CD4-positive, alpha-beta T cell (primary cell): ENCODE data around the gene AHDC1. TPM values are rescaled to one million over a fixed set of nuclear protein-coding genes. Genes with fewer than 3 reads are reported as not detected.

ENCODE experiments used
- ATAC-seq: fragments of 200-7000 bp; cut with Tn5 transposase; one replicate; pipeline ENCODE4 v1.10.0; 2022; ENCODE audit warnings: mild to moderate bottlenecking; ENCODE audit not compliant: poor library complexity
- CTCF ChIA-PET: fragments of 350-600 bp; sonication (Branson Sonifier 250); formaldehyde crosslinking; loops from one replicate; lab custom pipeline; 2021; ENCODE audit warnings: antibody characterized with exemption, inconsistent platforms; lab: Charles Lee
- POLR2A ChIA-PET: fragments of 350-600 bp; sonication (Branson Sonifier 250); formaldehyde crosslinking; loops from one replicate; lab custom pipeline; 2021; ENCODE audit warnings: antibody characterized with exemption, inconsistent platforms; lab: Charles Lee
- DNase-seq, 14 experiments: peaks; one replicate each; pipeline ENCODE4 v3.0.0-alpha.2; 2013 to 2020; ENCODE audit warnings: mixed read lengths in 2 of 14
- H3K27ac ChIP-seq, 2 donors: one replicate each; pipeline versions ENCODE4 v1.5.1 to v1.7.0; 2013; ENCODE audit warnings: low read length in 2 of 2, low read depth in 1 of 2, mild to moderate bottlenecking in 1 of 2
- H3K27me3 ChIP-seq, 2 experiments: 1 replicate in 1 of 2; 2 replicates in 1 of 2; pipeline versions ENCODE4 v1.6.1 to v1.7.0; 2013; ENCODE audit warnings: low read length in 2 of 2, control low read depth in 1 of 2, mild to moderate bottlenecking in 1 of 2, moderate library complexity in 1 of 2; ENCODE audit not compliant: insufficient read depth in 2 of 2, control insufficient read depth in 1 of 2
- H3K36me3 ChIP-seq: one replicate; pipeline ENCODE4 v1.6.1; 2013; ENCODE audit warnings: low read length, control low read depth; ENCODE audit not compliant: insufficient read depth
- H3K4me1 ChIP-seq: one replicate; pipeline ENCODE4 v1.6.1; 2013; ENCODE audit warnings: low read length, control low read depth; ENCODE audit not compliant: insufficient read depth
- H3K4me3 ChIP-seq: one replicate; pipeline ENCODE4 v1.5.1; 2013; ENCODE audit warnings: mild to moderate bottlenecking, low read length, moderate library complexity
- H3K9me3 ChIP-seq, 2 experiments: 1 replicate in 1 of 2; 2 replicates in 1 of 2; pipeline versions ENCODE4 v1.6.1 to v1.7.0; 2013; ENCODE audit warnings: low read length in 2 of 2, mild to moderate bottlenecking in 2 of 2, control low read depth in 1 of 2, moderate library complexity in 1 of 2; ENCODE audit not compliant: control insufficient read depth in 1 of 2, insufficient read depth in 1 of 2
- H3K27ac Mint-ChIP-seq: one replicate; pipeline ENCODE4 v1.8.0; 2020; ENCODE audit warnings: mixed read lengths
- H3K27me3 Mint-ChIP-seq: one replicate; pipeline ENCODE4 v1.8.0; 2021; ENCODE audit warnings: mixed read lengths
- H3K36me3 Mint-ChIP-seq: one replicate; pipeline ENCODE4 v1.8.0; 2021; ENCODE audit warnings: low read depth, mixed read lengths
- H3K4me1 Mint-ChIP-seq: one replicate; pipeline ENCODE4 v1.8.0; 2021; ENCODE audit warnings: low read depth, mixed read lengths
- H3K4me3 Mint-ChIP-seq: one replicate; pipeline ENCODE4 v1.8.0; 2020; ENCODE audit warnings: mild to moderate bottlenecking, mixed read lengths
- H3K9me3 Mint-ChIP-seq: one replicate; pipeline ENCODE4 v1.8.0; 2020; ENCODE audit warnings: mixed read lengths
- CTCF ChIP-seq: fragments of 200-600 bp; IDR thresholded peaks from one replicate; pipeline ENCODE4 v1.8.0; 2022; ENCODE audit warnings: antibody characterized with exemption, mild to moderate bottlenecking
- intact Hi-C, 2 experiments: fragments of 100-400 bp; cut with DNase I in 1 of 2; cut with micrococcal nuclease in 1 of 2; formaldehyde crosslinking; loops; one replicate each; pipeline versions ENCODE4 v1.15.1 to v1.9.0; 2023 to 2025; cut with DNase I, micrococcal nuclease
- total RNA-seq, 174 experiments: library from RNA in 2 of 174; stranded (reverse) in 2 of 174; gene quantifications; one replicate each; pipeline ENCODE4 v1.2.3 and lab custom pipeline; 2021 to 2026

The AHDC1 gene
- total RNA-seq, 2 experiments from 2014 or later, result 20.8 to 22.9 TPM

- POLR2A ChIA-PET, result no interaction called here
- peaks cover 49% of the 10 kb centered on the region for H3K4me1 Mint-ChIP-seq
- peaks cover 7% of the 10 kb centered on the region for H3K36me3 Mint-ChIP-seq
- CTCF ChIA-PET, result interaction anchor here (5.2 kb wide), 1 partner anchor 10 kb away, joined by 56 read pairs; no protein-coding TSS in a partner anchor
- H3K4me3 Mint-ChIP-seq, result no peak overlapping the region
- no peak for DNase-seq
- Histone ChIP-seq H3K36me3 (no peaks in the 10 kb centered on the region), H3K4me3 (no peak overlapping the region), H3K27ac (no peak overlapping the region), H3K27me3 (no peaks in the 10 kb centered on the region), H3K9me3 (no peaks in the 10 kb centered on the region), H3K4me1 (peaks cover 31% of the 10 kb centered on the region)
- no peak for TF ChIP-seq CTCF
- no peaks in the 10 kb centered on the region for H3K9me3 Mint-ChIP-seq
- no peak for ATAC-seq
- peak overlapping the region; percentile 61 for H3K27ac Mint-ChIP-seq
- intact Hi-C loops, result no loop called here
- H3K27me3 Mint-ChIP-seq, result no peaks in the 10 kb centered on the region
Measured at GRCh38 chr1:27559466-27560030, 44.4 kb downstream of the AHDC1 start.

GRCh38 chr1:27557596-27558340, 46.2 kb downstream of the AHDC1 start:
- DNase-seq (no peak), ATAC-seq (no peak)
- no peaks in the 10 kb centered on the region for H3K27me3 ChIP-seq
- H3K9me3 ChIP-seq, result no peaks in the 10 kb centered on the region
- ChIA-PET CTCF (interaction anchor here (1.3 to 5.2 kb wide), 8 partner anchors 12 to 261 kb away, joined by 3 to 56 read pairs (median 6); no protein-coding TSS in a partner anchor), POLR2A (interaction anchor here (1.4 to 2.0 kb wide), 2 partner anchors 46 to 105 kb away, joined by 8 to 11 read pairs; partner anchors contain the start of gene AHDC1)
- no peak overlapping the region for H3K4me3 Mint-ChIP-seq
- intact Hi-C loops, result loop anchor here (2.0 kb wide), 1 partner anchor 105 kb away; no protein-coding TSS in a partner anchor
- H3K27ac Mint-ChIP-seq, result no peak overlapping the region
- peaks cover 28% of the 10 kb centered on the region for H3K4me1 ChIP-seq
- H3K36me3 Mint-ChIP-seq, result peaks cover 19% of the 10 kb centered on the region
- H3K4me1 Mint-ChIP-seq, result peaks cover 39% of the 10 kb centered on the region
- no peaks in the 10 kb centered on the region for H3K27me3 Mint-ChIP-seq
- TF ChIP-seq CTCF, result no peak
- H3K27ac ChIP-seq, result peak overlapping the region in 1 of 2 donors; percentile 23
- no peaks in the 10 kb centered on the region for H3K9me3 Mint-ChIP-seq
- no peak overlapping the region for H3K4me3 ChIP-seq
- peaks cover 3% of the 10 kb centered on the region for H3K36me3 ChIP-seq

GRCh38 chr1:27556781-27557595, 47.0 kb downstream of the AHDC1 start:
- Histone ChIP-seq H3K27ac (no peak overlapping the region), H3K27me3 (no peaks in the 10 kb centered on the region), H3K4me3 (no peak overlapping the region), H3K4me1 (peaks cover 28% of the 10 kb centered on the region), H3K9me3 (no peaks in the 10 kb centered on the region), H3K36me3 (peaks cover 10% of the 10 kb centered on the region)
- no peaks in the 10 kb centered on the region for H3K27me3 Mint-ChIP-seq
- peaks cover 24% of the 10 kb centered on the region for H3K36me3 Mint-ChIP-seq
- intact Hi-C loops, result loop anchor here (1.0 to 2.0 kb wide), 3 partner anchors 47 to 106 kb away; partner anchors contain the start of gene AHDC1 (in 1 of the 2)
- H3K4me1 Mint-ChIP-seq, result peaks cover 39% of the 10 kb centered on the region
- DNase-seq (peak; percentile 60 to 86 (median 65)), ATAC-seq (peak; percentile 90)
- TF ChIP-seq CTCF, result peak; percentile 94
- H3K4me3 Mint-ChIP-seq, result peak overlapping the region; percentile 23
- CTCF ChIA-PET, result interaction anchor here (0.6 to 5.2 kb wide), 35 partner anchors 12 to 402 kb away, joined by 3 to 56 read pairs (median 5); partner anchors contain the start of genes AHDC1, FAM76A, IFI6 and SLC9A1
- POLR2A ChIA-PET, result interaction anchor here (0.9 to 2.1 kb wide), 9 partner anchors 12 to 160 kb away, joined by 3 to 11 read pairs (median 5); partner anchors contain the start of gene AHDC1
- H3K9me3 Mint-ChIP-seq, result no peaks in the 10 kb centered on the region
- H3K27ac Mint-ChIP-seq, result peak overlapping the region; percentile 50
